MCF 10A (cell line): ENCODE data around the gene C1orf56. TPM values are rescaled to one million over a fixed set of nuclear protein-coding genes. Genes with fewer than 3 reads are reported as not detected.

Experiments
- BruUV-seq: library from RNA; stranded (reverse); fragments of 400-500 nt; replicated peaks from 2 replicates; lab custom pipeline; 2021; lab: Mats Ljungman, UMichigan
- CTCF ChIA-PET: fragments of 300-600 bp; sonication (Branson Sonifier 250); formaldehyde crosslinking; extraction: SDS; loops from one replicate; lab custom pipeline; 2021; ENCODE audit warnings: antibody characterized with exemption, inconsistent platforms; lab: Yijun Ruan, JAX
- POLR2A ChIA-PET: fragments of 300-600, 350-650 bp; sonication (Branson Sonifier 250); formaldehyde crosslinking; extraction: SDS; loops from one replicate; lab custom pipeline; 2020; ENCODE audit warnings: antibody characterized with exemption, inconsistent platforms; lab: Yijun Ruan, JAX
- DNase-seq: peaks from one replicate; pipeline ENCODE4 v3.0.0-alpha.2; 2018; ENCODE audit not compliant: unreplicated experiment
- H3K27ac Mint-ChIP-seq: one replicate; pipeline ENCODE4 v1.8.0; 2022; ENCODE audit warnings: mild to moderate bottlenecking, low read depth, mixed read lengths; ENCODE audit not compliant: unreplicated experiment
- H3K27me3 Mint-ChIP-seq: one replicate; pipeline ENCODE4 v1.8.0; 2022; ENCODE audit warnings: mixed read lengths; ENCODE audit not compliant: insufficient read depth, unreplicated experiment
- H3K36me3 Mint-ChIP-seq: one replicate; pipeline ENCODE4 v1.8.0; 2022; ENCODE audit warnings: mild to moderate bottlenecking, moderate library complexity, mixed read lengths; ENCODE audit not compliant: insufficient read depth, unreplicated experiment
- H3K4me1 Mint-ChIP-seq: one replicate; pipeline ENCODE4 v1.8.0; 2022; ENCODE audit warnings: mixed read lengths; ENCODE audit not compliant: insufficient read depth, unreplicated experiment
- H3K4me3 Mint-ChIP-seq: one replicate; pipeline ENCODE4 v1.8.0; 2022; ENCODE audit warnings: mild to moderate bottlenecking, moderate library complexity, mixed read lengths; ENCODE audit not compliant: unreplicated experiment
- H3K9me3 Mint-ChIP-seq: one replicate; pipeline ENCODE4 v1.8.0; 2022; ENCODE audit warnings: mixed read lengths; ENCODE audit not compliant: unreplicated experiment
- intact Hi-C: fragments of 100-400 bp; cut with micrococcal nuclease; formaldehyde crosslinking; loops from 2 replicates; pipeline ENCODE4 v1.14.1; 2022
- total RNA-seq: library from RNA; stranded (reverse); gene quantifications from 2 replicates; pipeline ENCODE4 v1.2.3, GENCODE V29; 2022
- TF ChIP-seq, protein P1 (sequence below): fragments of 200-600 bp; IDR thresholded peaks from one replicate; pipeline ENCODE4 v1.8.0; 2022; ENCODE audit warnings: antibody characterized with exemption, mild to moderate bottlenecking; ENCODE audit not compliant: unreplicated experiment

The C1orf56 gene
- total RNA-seq, 1 experiment from 2014 or later: 2.2 TPM

DNA sequence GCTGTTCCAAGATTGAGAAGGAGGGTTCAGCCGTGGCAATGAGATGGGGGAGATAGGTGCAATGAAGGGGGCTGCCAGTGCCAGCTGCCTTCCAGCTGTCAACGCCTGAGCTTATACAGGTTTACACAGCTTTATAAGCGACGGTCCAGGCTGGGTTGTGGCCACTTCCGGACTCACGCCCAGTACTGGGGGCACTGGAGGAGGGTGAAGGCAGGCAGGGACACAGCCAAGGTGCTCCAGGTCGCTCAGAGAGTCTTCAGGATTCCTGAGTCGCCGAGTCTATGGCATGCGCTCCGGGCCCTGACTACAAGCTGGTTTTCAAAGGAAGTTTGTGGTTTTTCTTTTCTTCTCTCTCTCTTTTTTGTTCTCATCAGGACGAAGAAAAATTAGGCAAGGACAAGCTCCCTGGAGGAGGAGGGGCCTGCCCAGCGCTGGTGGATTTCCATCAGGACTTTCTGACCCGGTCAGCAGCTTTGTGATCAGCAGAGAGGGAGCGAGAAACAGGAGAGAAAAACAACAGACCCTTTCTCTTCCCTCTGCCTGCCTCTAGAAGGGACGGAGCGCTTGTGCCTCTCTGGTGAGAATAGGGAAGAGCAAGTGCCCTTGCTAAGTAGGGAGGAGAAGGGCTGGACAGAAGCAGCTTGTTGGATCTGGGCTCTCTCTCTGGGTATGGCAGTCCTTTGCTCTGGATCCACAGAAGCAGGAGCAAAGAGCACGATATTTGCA is 41.1 kb upstream of the C1orf56 start, which contains the start of gene MINDY1:
TSS of gene MINDY1 (minus strand) at position 576 of the 726 bp plus-strand sequence. CDS start 4,285 bp downstream, outside the sequence.
- Mint-ChIP-seq H3K27ac (peak within 1 kb of the TSS; percentile 99), H3K27me3 (no peaks in the 10 kb centered on the region), H3K9me3 (no peaks in the 10 kb centered on the region), H3K4me1 (peaks cover 43% of the 10 kb centered on the region), H3K36me3 (peaks cover 15% of the 10 kb centered on the region), H3K4me3 (peak within 1 kb of the TSS; percentile 94)
- intact Hi-C loops: loop anchor here (1.0 to 5.0 kb wide), 3 partner anchors 27 to 444 kb away; partner anchors contain the start of gene CDC42SE1
- ChIA-PET POLR2A (interaction anchor here (0.6 to 3.7 kb wide), 62 partner anchors 10 to 1119 kb away, joined by 3 to 61 read pairs (median 4); partner anchors contain the start of genes ANXA9, APH1A, C1orf56 and CDC42SE1), CTCF (interaction anchor here (0.6 to 3.7 kb wide), 40 partner anchors 11 to 751 kb away, joined by 3 to 113 read pairs (median 4); partner anchors contain the start of genes ANXA9, BNIPL, CDC42SE1 and MLLT11)
- DNase-seq: peak; percentile 91
- BruUV-seq: TSS peak; percentile 21
- TF ChIP-seq, protein P1, sequence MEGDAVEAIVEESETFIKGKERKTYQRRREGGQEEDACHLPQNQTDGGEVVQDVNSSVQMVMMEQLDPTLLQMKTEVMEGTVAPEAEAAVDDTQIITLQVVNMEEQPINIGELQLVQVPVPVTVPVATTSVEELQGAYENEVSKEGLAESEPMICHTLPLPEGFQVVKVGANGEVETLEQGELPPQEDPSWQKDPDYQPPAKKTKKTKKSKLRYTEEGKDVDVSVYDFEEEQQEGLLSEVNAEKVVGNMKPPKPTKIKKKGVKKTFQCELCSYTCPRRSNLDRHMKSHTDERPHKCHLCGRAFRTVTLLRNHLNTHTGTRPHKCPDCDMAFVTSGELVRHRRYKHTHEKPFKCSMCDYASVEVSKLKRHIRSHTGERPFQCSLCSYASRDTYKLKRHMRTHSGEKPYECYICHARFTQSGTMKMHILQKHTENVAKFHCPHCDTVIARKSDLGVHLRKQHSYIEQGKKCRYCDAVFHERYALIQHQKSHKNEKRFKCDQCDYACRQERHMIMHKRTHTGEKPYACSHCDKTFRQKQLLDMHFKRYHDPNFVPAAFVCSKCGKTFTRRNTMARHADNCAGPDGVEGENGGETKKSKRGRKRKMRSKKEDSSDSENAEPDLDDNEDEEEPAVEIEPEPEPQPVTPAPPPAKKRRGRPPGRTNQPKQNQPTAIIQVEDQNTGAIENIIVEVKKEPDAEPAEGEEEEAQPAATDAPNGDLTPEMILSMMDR: peak; percentile 35

DNA sequence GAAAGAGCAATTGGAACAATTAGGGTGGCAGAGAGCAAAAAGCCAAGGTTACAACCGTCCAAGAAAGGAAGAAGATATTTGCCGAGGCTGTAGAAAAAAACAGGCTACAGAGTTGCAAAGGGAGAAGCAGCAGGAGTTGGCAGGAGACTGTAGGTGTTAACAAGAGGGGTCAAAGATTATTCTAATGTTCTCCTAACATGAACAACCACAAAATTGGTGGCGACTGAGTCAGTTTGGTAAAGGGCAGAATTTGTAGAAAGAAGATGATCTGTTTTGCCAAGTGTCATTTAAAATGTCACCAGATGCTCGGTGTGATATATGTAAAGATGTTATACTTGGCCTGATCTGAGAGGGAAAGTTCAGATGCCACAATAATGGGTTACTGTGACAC is 39.7 kb upstream of the C1orf56 start:
- intact Hi-C loops: loop anchor here (5.0 kb wide), 2 partner anchors 49 to 446 kb away; partner anchors contain the start of gene CDC42SE1
- H3K27ac Mint-ChIP-seq: peak overlapping the region; percentile 99
- H3K9me3 Mint-ChIP-seq: no peaks in the 10 kb centered on the region
- CTCF ChIA-PET: interaction anchor here (0.6 to 3.7 kb wide), 5 partner anchors 17 to 62 kb away, joined by 3 to 85 read pairs (median 8); partner anchors contain the start of gene ANXA9
- BruUV-seq: TSS peak; percentile 79
- TF ChIP-seq, protein P1: no peak
- H3K4me3 Mint-ChIP-seq: peak overlapping the region; percentile 94
- POLR2A ChIA-PET: interaction anchor here (0.7 to 3.7 kb wide), 7 partner anchors 27 to 523 kb away, joined by 3 to 56 read pairs (median 16); partner anchors contain the start of genes ANXA9, C1orf56, CDC42SE1 and LYSMD1
- DNase-seq: no peak
- no peaks in the 10 kb centered on the region for H3K27me3 Mint-ChIP-seq
- H3K4me1 Mint-ChIP-seq: peaks cover 40% of the 10 kb centered on the region
- peaks cover 11% of the 10 kb centered on the region for H3K36me3 Mint-ChIP-seq

DNA sequence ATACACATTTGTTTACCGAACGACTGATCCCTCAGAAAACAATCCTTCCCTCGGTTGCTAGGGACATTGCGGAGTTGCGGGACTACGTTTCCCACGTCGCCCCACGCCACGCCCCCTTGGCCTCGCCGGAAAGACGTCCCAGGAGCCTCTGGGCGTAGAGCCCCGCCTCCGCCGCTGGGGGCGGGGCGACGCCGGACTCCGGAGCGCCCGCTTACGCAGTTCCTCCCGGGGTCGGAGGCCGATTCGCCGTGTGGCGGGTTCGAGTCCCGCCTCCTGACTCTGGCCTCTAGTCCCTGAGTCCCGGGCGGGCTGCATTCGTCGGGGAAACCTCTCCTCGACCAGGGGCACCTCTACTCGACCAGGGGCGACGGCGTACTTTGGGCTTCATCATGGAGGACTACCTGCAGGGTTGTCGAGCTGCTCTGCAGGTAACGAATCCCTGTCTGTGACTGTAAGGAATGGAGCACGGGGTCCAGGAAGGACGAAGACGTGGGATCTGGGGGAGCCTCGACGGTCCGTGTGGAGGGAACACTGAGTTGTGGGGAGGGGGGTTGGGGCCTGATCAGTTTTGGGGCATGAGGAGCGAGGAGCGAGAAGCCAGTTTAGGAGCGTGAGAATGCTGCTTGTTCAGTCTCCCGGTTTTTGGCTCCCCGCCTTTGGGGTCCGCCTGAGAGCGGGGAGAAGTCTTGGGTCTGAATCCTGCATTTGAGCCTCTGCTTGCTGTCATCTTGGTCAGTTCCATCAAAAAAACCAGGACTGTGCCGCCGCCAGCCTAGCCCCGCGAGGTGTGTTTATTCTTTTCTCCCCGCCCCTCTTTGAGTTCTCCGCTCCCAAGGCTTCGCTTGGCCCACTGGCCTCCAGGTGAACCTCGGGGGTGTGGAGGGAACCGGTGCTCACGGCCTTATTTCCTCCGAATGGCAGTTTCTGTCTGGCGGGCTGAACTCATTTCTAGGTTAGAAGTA is 39.0 kb upstream of the C1orf56 start, which contains the start of gene PRUNE1:
TSS of gene PRUNE1 (plus strand) at position 206 of the 962 bp plus-strand sequence. CDS start at position 390, 184 bp downstream.
- Mint-ChIP-seq H3K4me3 (peak within 1 kb of the TSS; percentile 94), H3K9me3 (no peaks in the 10 kb centered on the region), H3K27ac (peak within 1 kb of the TSS; percentile 99), H3K27me3 (no peaks in the 10 kb centered on the region), H3K36me3 (peaks cover 16% of the 10 kb centered on the region), H3K4me1 (peaks cover 35% of the 10 kb centered on the region)
- TSS peak; percentile 50 for BruUV-seq
- POLR2A ChIA-PET: interaction anchor here (0.7 to 2.9 kb wide), 6 partner anchors 13 to 524 kb away, joined by 3 to 16 read pairs (median 3); partner anchors contain the start of genes CDC42SE1 and MLLT11
- CTCF ChIA-PET: interaction anchor here (1.1 to 1.9 kb wide), 2 partner anchors 16 to 149 kb away, joined by 3 to 8 read pairs; no protein-coding TSS in a partner anchor
- peak; percentile 97 for DNase-seq
- TF ChIP-seq, protein P1: no peak
- intact Hi-C loops: loop anchor here (5.0 kb wide), 2 partner anchors 49 to 446 kb away; partner anchors contain the start of gene CDC42SE1
